HG03097 (cell line): ENCODE data around the gene PEA15.
A peak's percentile ranks its signal among the peaks of the same experiment; 100 is the strongest.

Source experiments
- ATAC-seq: cut with Tn5 transposase; IDR thresholded peaks from one replicate; pipeline ENCODE4 v1.9.1; 2021; ENCODE audit not compliant: unreplicated experiment, low FRiP score

The PEA15 gene, protein sequence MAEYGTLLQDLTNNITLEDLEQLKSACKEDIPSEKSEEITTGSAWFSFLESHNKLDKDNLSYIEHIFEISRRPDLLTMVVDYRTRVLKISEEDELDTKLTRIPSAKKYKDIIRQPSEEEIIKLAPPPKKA

DNA sequence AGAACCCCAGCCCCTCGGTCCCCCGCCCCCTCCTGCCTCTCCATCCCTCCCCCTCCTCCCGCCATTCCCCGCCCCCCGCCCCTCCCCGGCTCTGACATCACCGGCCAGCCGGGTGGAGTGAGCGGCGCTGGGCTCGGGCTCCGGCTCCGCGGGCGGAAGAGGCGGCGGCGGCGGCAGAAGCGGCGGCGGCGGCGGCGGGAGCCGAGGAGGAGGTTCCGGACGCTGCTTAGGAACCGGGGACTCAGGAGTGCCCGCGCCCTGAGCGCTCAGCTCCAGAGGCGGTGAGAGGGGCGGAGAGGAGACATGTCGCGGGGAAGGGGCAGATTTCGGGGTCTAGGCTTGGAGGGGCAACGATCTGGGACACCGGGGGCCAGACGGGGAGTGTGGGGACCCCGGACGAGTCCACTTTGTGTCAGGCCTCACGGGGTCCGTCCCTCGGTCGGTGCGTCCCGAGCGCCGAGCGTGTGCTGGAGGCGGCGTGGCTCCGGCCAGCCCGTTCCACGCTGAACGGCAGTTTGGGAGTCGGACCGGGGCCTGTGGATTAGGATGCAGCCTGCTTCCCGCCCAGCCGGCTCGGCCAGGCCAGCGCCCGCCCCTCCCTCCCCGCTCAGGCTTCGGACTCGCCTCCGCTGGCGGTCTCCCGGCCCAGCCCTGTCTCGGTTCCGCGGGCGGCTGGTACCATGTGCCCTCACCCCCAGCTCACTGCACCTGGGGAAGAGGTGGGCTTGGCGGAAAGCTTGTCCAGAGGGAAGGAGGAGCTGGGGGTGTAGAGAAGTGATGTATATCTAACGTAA lies at the start of gene PEA15:
Gene PEA15, plus strand, starts transcription at position 143 of the 794 bp plus-strand sequence. CDS start 6,161 bp downstream, outside the sequence.
- no peak for ATAC-seq

DNA sequence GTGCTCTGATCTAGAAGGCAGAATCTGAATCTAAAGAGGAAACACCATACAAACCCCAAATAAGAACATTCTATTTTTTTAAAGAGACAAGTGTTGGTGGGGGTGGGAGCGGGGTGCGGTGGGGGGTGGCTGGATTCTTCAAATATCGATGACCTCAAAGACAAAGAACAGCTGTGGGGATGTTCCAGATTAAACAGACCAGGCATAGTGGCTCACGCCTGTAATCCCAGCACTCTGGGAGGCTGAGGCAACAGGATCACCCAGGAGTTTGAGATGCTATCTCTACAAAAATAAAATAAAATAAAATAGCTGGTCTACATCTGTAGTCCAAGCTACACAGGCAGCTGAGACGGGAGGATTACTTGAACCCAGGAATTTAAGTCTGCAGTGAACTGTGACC lies 48.8 kb upstream of the PEA15 start:
- no peak for ATAC-seq

DNA sequence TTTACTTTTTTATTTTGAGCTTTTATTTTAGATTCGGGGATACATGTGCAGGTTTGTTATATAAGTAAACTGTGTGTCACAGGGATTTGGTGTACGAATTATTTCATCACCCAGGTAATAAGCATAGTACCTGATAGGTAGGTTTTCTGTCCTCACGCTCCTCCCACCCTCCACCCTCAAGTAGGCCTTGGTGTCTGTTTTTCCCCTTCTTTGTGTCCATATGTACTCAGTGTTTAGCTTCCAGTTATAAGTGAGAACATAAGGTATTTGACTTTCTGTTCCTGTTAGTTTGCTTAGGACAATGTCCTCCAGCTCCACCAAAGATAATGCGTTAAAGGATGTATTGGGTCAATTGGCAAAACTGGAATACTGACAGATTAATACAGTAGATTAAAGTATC lies 48.0 kb upstream of the PEA15 start:
- no peak for ATAC-seq

DNA sequence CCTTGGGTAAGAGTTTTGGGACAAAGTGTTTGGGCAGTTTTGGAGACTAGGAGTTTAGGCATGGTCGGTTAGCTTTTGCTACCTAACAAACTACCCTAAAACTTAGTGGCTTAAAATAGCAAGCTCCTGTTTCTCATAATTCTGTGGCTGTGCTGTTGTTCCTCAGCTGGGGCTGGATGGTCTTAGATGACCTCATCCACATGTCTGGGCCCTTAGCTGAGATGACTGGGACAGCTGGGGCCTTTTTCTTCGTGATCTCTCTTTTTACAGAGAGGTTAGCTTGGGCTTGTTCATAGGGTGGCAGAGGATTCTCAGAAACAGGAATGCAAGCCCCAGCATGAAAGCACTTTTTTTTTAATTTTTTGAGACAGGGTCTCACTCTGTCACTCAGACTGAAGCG lies 47.2 kb upstream of the PEA15 start:
- ATAC-seq: no peak

DNA sequence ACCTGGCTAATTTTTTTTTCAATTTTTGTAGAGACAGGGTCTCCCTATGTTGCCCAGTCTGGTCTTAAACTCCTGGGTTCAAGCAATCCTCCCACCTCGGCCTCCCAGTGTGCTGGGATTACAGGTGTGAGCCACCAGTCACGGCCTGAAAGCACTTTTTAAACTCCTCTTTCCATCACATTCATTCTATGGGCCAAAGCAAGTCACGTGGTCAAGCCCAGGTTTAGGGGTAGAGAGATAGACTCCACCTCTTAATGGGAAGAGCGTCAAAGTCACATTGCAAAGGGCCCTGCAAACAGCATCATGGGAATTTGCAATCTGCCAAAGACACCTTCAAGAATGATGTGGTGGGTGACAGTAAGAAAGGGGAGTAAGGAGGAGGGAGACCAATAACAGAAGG lies 46.6 kb upstream of the PEA15 start:
- no peak for ATAC-seq

DNA sequence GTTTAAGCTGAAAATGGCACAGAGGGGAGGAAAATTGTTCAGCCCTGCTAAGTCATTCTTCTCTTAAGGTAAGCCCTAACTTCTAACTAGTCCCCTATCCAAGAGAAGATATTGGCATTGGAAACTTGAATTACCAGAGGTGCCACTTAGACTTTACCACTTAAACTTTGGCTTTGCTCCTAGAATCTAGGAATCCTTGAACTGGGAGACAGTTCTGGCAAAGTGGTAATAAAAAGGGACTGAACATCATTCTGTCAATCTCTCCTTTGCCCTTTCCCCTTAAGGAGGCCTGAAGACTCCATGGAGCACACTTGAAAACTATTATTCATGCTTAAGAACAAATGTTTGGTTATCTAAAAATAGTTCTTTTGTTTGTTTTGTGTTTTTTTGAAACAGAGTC lies 45.3 kb upstream of the PEA15 start:
- ATAC-seq: no peak

DNA sequence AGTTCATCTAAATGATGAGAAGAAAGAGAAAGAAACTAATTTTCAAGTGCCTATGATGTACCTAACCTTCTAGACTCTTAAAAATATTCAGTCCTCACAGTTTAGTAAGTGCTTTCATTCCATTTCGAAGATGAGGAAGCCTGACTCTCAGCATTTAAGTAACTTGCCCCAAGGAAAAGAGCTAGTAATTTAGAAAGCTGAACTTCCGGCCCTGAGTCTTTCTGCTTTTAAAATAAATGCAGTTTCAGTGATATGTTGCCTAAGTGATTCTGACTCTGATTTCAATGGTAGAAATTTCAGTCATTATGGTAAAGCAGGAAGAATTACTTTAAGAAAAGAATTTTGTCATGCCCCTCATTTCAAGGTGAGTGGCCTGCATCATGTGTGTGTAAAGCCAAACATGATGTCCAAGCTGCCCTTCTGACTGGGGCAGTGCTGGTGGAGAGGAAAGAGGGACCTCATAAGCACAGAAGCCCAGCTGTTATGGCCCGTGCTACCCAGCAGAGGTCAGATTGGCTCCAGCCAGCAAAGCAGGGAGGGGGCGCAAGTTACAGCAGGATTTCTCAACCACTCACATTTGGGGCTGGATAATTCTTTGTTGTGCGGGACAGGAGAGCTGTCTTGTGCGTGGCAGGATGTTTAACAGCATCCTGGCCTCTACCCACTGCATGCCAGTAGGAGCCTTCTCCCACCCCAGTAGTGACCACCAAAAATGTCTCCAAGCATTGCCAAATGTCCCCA lies 43.0 kb upstream of the PEA15 start:
- no peak for ATAC-seq

DNA sequence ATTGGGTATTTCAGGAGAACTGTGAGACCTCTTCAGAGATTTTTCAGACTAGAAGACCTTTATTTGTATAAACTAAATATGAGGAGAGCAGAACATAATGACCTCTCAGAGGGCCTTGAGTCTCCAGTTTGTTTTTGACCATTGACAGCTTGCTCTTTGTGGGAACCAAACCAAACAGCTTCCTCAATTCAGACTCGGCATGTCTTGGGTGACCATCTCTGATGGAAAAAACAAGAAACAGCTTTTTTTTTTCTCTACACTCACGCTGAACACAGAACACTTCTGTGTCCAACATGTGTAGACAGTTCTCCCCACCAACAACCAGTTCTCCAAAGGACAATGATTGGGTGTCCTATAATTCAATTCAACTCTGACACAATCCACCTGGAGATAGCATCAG lies 42.3 kb upstream of the PEA15 start:
- ATAC-seq: no peak

DNA sequence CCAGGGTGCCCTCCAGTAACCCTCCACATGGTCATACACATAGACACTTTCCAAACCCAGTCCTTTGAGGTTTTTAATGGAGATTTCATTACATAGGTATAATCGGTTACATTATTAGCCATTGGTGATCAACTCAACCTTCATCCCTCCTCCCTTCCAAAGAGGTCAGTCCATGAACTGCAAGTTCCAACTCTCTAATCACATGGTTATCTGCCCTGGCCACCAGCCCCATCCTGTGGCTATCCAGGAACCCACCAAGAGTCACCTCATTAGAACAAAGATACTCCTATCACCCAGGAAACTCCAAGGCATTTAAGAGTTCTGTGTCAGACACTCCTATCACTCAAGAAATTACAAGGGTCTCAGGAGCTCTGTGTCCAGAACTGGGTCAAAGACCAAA lies 41.6 kb upstream of the PEA15 start:
- ATAC-seq: no peak

DNA sequence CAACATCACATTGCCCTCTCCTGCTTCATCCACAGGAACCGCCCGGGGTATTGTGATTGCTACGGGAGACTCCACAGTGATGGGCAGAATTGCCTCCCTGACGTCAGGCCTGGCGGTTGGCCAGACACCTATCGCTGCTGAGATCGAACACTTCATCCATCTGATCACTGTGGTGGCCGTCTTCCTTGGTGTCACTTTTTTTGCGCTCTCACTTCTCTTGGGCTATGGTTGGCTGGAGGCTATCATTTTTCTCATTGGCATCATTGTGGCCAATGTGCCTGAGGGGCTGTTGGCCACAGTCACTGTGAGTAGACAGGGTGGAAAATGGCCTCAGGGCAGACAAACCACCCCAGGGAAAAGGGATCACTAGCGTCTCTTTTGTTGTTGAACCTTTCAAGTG lies 41.1 kb upstream of the PEA15 start:
- no peak for ATAC-seq

DNA sequence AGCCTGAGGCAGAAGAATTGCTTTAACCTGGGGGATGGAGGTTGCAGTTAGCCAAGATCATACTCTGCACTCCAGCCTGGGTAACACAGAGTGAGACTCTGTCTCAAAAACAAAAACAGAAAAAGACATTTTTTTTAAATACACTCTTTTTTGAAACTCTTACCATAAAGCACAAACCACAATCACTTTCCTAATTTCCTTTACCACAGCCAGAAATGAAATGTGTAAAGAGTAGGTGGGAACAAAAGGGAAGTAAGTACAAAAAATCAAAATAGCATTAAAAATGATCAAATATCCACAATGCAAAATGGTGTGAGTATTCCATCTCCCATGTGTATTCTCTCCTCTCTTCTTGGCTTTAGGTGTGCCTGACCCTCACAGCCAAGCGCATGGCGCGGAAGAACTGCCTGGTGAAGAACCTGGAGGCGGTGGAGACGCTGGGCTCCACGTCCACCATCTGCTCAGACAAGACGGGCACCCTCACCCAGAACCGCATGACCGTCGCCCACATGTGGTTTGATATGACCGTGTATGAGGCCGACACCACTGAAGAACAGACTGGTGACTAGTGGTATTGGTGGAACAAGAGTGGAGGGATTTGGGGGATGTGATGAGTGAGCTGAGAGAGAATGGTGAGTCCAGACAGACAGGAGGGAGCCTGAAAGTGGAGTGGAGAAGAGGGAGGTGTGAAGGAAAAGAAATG lies 38.9 kb upstream of the PEA15 start:
- no peak for ATAC-seq

DNA sequence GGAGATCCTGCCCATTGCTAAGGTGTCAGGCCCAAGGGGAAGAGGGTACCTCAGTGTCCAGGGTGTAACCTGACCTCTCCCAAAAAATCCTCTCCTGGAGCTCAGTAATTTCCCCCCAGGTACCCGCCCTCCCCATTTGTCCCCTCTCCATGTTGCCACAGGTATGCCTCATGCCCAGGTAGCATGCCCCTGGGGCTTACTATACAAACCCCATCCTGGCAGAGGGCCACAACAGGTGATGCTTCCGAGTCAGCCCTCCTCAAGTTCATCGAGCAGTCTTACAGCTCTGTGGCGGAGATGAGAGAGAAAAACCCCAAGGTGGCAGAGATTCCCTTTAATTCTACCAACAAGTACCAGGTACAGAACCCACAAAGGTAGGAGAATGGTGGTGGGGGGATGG lies 38.1 kb upstream of the PEA15 start:
- ATAC-seq: no peak

DNA sequence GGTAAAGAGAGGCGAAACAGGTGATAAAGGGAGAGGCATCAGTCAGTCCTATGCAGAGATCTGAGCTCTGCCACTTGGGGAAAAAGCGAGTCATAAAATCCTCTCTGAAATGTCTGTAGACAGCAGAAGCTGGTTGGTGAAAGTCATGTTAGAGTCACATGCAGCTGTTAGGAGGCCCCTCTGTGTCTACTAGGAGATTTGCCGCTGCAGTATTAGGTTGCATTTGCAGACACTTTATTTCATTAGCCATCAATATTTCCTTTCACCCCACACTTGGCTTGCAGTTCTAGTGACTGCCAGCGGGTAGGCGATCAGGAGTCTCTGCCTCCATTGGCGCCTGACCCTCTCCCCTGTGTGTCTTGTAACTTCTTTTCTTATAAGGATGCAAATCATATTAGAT lies 37.6 kb upstream of the PEA15 start:
- ATAC-seq: no peak

DNA sequence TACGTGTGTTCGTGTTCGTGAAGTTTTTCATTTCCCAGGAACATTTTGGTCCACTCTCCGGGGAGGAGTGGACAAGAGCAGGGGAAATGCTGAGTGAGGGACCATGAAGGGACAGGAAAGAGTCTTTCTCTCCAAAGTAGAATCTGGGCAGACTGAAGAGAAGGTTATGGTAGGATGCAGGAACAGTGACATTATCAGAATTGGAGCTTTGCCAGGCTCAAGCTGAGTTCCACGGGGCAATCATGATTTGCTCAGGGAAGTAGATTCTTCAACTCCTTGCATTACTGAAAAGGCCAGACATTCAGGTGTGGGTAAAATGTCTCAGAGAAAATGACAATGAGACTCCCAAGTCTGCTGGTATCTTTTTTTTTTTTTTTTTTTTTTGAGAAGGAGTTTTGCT lies 37.2 kb upstream of the PEA15 start:
- no peak for ATAC-seq

DNA sequence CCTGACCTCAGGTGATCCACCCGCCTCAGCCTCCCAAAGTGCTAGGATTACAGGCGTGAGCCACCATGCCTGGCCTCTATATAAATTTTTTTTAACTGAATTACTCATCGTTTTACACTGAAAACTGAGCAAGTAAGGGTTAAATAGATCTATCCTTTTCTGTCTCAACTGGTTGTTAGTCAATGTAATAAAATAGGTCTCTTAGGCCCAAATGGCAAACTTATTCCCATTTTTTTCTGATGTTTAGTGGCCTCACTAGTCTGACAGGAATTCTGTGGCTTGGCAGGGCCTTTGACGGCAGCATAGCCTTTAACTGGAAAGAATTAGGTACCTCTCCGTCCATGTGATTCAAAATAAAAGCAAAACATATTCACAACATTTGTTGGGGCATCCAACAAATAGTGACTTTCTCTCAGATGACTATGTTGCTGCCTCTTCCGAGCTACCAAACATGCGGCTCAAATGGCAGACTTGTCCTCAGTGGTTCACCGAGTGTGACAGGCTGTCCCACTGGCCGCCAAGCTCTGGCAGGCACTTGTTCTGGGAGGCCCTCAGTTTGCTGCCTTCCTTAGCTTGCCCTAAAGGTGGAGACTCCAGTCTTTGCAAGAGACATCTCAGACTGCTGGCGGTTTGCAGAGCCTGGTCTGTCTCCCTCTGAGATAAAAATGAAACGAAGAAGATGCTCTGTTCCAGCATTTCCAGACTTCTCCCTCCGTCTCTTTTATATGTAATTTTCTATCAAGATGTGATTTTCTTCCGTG lies 36.4 kb upstream of the PEA15 start:
- no peak for ATAC-seq

DNA sequence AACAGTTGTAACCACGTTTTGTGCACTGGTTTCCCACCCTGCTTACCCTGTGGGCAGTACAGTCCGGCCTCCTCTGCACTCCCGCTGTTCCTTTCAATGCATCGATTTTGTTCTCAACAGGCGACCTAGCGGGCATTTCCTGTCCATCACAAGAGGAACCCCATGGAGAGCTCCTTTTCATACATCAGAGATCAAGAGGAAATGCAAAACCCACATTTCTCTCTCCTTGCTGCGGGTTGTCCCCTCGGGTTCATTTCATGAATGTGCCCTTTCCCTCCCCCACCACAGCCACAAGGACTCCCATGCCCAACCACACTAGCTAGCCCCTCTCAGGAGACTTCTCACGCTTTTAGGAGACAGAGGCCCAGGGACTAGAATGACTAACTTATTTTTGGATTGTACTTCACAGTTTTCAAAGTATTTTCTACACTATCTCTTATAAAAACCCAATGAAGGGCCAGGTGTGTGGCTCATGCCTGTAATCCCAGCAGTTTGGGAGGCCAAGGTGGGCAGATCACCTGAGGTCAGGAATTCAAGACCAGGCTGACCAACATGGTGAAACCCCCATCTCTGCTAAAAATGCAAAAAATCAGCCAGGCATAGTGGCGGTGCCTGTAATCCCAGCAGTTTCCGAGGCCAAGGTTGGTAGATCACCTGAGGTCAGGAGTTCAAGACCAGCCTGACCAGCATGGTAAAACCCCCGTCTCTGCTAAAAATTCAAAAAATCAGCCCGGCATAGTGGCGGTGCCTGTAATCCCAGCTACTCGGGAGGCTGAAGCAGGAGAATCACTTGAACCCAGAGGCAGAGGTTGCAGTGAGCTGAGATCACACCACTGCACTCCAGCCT lies 35.4 kb upstream of the PEA15 start:
- ATAC-seq: peak; percentile 68

DNA sequence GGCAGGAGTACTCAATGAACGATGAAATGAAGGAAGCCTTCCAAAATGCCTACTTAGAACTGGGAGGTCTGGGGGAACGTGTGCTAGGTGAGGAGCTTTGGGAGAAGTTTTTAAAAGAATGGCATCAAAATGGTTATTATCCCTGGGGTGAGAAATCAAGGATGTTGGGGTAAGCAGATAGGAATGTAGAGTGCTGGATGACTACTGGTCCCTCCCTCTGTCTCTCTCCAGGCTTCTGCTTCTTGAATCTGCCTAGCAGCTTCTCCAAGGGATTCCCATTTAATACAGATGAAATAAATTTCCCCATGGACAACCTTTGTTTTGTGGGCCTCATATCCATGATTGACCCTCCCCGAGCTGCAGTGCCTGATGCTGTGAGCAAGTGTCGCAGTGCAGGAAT lies 33.8 kb upstream of the PEA15 start:
- ATAC-seq: no peak

DNA sequence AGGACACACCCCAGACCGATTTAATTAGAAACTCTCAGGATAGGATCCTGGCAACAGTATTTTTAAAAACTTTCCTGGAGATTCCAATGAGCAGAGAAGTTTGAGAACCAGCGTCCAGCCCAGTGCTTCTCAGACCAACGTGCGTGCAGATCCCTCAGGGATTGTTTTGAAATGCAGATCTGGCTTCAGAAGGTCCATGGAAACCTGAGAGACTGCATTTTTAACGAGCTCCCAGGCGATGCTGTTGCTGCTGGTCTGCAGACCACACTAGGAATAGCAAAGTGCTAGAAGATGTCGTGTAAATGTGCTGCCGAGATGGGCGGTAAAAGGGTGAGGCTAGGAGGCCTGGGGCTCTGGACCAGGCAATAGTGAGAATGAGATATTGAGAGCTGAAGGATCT lies 33.2 kb upstream of the PEA15 start:
- no peak for ATAC-seq

DNA sequence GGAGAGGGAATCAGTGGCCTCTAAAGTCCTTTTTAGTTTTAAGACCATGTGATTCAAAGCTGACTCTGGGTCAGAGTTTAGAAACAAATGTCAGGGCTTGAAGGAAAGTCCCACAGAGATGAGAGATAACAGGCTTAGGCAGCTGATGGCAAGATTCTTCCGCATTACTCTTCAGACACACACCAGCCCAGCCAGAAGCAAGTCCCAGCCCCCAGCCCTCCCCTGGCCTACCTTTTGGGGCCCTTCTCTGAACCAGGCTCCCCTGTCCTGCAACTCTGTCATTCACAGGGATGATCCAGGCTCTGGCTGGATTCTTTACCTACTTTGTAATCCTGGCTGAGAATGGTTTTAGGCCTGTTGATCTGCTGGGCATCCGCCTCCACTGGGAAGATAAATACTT lies 28.0 kb upstream of the PEA15 start:
- ATAC-seq: no peak

DNA sequence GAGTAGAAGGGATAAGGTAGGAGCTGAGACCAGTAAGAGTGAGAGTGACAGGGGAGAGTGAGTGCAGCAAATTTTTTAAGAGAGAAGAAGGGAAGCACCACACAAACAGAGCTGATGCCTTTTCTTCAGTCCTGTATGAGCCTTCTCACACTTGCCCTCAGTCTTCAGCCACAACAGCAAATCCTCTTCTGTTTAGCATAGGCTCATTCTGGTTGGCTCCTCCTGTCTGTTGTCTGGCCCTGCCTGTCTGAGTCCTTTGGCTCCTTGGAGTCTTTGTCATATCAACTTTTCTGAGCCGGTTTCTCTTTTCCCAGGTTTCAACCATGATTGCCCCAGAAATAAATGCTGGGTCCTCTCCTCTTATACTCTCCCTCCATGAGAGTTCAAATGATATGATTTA lies 27.5 kb upstream of the PEA15 start:
- ATAC-seq: no peak
